Amniotic stem cell (primary cell): ENCODE results near the gene DLG1.
"Not testable (repeated sequence)": the region's sequence is repeated elsewhere in the genome, so short reads cannot be mapped to it uniquely, and the experiment has no call there.

ENCODE experiments used
- DNase-seq: peaks from one replicate; lab custom pipeline; 2025; lab: John Stamatoyannopoulos, UW

Gene DLG1

GRCh38 chr3:197289726-197290125 lies 8.7 kb downstream of the DLG1 start:
- no peak for DNase-seq

- no peak for DNase-seq
These were observed 11.7 kb downstream of the DLG1 start for GRCh38 chr3:197286678-197287077.

DNA sequence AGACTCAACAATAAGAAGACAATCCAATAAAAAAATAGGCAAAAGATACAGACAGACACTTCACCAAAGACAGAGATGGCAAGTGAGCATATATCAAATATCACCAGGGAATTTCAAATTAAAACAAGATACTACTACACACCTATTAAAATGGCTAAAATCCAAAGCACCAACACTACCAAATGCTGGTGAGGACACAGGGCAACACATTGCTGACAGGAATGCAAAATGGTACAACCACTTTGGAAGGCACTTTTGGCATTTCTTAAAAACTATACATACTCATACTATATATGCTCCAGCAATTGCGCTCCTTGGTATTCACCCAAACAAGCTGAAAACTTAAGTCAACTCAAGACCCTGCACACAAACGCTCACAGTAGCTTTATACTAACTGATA lies 12.9 kb downstream of the DLG1 start:
- no peak for DNase-seq

DNA sequence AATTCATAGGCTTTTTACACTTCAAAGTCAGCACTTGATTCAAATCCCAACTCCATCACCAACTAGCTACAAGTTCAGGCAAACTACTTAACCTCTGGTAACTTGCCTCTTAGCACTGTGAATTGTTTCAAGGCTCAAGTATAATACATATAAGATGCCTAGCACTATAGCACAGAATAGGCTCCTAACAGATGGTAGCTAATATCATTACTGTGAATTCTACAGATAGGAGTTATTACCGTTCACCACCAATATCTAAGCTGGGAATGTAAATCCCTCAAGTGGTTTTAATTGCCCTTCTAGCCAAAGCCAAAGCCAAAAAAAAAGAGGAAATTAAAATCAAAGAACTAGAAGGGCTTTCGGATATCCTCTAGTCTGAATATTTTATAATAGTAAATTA lies 15.4 kb downstream of the DLG1 start:
- no peak for DNase-seq

DNA sequence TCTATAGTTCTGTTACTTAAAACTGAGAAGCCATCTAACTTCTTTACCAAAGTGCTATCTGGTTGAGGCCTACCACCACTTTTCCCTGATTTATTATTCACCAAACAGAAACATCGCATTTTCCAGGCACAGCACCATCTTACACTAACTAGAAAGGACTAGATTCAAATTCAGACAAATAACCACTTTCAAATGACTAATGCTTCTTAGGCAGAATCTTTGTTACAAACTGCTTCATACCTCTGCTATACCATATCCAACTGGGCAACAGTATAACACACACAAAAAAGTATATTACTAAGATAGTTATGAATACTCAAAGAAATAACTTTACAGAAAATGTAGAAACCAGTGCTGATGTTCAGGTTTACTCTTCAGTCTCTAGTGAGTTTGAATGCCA lies 16.6 kb downstream of the DLG1 start:
- DNase-seq, result no peak

DNA sequence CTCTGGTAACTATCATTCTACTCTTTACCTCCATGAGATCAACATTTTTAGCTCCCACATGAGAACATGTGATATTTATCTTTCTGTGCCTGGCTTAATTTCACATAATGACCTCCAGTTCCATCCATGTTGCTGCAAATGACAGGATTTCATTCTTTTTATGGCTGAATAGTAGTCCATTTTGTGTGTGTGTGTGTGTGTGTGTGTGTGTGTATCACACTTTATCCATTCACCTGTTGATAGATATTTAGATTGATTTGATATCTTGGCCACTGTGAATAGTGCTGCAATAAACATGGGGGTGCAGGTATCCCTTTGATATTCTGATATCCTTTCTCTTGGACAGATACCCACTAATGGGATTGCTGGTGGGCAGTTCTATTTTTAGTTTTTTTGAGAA lies 18.3 kb downstream of the DLG1 start:
- no peak for DNase-seq

- no peak for DNase-seq
These were observed 19.5 kb downstream of the DLG1 start for GRCh38 chr3:197278933-197279332.

DNA sequence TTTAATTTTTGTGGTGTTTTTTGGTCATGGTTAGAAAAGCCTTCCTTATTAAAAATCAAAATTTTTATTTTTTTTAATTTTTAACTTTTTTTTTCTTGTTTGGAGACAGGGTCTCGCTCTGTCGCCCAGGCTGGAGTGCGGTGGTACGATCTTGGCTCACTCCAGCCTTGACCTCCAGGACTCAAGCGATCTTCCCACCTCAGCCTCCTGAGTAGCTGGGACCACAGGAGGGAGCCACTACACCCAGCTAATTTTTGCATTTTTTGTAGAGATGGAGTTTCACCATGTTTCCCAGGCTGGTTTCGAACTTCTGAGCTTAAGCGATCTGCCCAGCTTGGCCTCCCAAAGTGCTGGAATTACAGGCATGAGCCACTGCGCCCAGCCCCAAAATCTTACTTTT lies 21.6 kb downstream of the DLG1 start:
- not testable (repeated sequence) for DNase-seq

DNA sequence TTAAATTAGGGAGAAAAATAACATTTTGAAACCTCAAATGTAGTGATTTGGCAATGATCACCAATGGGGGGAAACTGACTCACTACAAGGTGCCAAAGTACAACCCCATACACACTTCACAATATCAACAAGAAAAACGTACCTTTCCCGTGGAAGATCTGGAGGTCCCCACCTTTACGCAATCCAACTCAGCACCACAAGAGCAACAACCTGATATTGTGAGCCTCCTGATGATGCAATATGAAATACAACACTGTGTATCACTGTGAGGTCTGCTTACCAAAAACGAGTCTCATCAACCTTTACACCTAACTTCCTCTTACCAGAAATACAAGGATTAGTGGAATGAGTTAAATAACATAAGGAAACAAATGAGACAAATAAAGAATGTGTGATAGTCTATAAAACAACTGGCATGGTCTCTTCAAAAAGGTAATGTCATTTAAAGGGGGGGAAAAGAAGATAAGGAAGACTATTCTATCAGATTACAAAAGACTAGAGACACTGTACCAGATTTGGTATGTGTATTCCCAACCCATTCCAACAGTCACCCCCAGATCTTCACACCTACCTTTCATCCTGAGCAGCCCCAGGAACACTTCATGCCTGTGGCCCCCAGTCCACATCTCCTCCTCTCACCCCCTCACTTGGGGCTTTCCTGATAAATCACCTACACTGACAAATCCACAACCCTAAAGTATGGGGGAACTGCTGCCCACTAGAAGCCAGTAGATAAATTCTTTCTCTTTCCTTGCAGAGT lies 27.7 kb downstream of the DLG1 start:
- DNase-seq, result no peak

- no peak for DNase-seq
These were observed 29.4 kb downstream of the DLG1 start for GRCh38 chr3:197269024-197269423.

DNA sequence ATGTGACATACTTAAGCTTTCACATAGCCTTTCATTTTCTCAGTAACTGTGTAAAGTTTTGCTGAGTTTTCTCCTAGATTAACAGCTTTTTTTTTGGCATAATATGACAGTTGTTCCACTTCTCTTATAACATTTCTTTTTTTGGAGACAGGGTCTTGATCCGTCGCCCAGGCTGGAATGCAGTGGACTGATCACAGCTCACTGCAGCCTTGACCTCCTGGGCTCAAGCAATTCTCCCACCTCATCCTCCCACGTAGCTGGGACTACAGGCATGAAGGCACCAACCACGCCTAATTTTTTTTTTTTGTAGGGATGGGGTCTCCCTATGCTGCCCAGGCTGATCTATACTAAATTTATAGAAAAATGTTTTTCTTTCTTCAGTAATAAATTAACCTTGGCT lies 30.1 kb downstream of the DLG1 start:
- DNase-seq, result no peak

GRCh38 chr3:197266331-197266730 lies 32.1 kb downstream of the DLG1 start:
- no peak for DNase-seq

DNA sequence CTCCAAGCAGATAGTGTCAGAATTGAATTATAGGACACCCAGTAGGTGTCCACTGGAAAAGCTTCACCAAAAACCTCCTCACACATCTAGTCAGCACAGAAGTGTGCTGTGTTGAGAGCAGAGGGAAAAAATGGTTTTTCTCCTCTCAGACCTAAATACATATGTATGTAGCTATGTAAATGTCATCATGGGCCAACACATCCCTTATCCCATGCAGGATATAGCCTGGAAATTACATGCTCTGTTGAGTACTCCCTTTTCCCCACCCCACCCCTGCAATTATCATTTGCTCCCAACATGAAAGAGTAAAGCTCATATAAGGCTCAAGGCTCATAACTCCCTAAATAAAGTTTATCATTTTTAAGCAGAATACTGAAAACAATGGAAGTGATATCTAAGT lies 35.7 kb downstream of the DLG1 start:
- DNase-seq, result no peak

- no peak for DNase-seq
These were observed 37.3 kb downstream of the DLG1 start for GRCh38 chr3:197261164-197261509.

DNA sequence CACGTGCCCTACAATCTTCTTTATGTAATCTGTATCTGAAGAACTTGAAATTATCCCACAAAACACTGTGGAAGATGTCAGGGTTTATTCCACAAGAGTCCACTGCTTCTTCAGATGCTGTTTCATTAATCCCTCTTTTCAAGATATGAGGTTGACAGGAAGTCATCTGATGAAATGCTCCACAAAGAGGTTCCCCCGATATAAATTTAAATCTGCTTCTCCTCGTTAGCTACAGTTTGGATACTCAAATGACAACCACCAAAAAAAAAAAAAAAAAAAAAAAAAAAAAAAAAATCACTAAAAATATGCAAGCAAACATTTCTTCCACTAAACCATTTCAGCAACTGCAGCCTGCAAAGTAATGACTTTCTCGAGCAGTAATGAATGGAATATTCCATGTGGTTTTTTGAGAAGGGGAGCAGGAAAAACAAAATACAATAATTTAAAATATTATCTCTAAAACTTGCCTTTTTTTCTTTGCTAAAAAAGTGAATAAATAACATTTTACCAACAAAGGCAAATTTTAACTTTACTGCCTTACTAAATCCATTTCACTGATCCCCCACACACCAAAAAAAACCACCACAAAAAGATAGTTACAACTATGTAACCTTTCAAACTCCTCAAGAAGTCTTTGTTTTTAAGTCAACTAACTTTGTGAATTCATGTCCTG lies 37.8 kb downstream of the DLG1 start:
- no peak for DNase-seq

DNA sequence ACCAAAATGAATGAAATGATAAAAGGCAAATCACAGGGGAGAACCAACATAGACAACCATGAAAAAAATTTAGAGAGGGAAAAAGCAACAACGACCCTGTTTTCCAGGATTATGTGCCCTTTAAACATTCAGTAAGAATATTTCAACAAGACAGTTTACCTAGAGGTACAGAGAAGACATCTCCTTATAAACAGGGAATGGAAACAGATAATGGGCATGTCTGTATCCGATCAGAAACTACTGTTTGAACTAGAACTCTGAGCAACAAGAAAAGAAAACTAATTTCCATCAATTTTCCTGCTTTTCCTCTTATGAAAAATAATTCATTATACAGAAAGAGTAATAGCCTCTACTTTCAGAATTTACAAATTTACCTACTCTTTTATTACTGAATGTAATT lies 39.3 kb downstream of the DLG1 start:
- DNase-seq, result no peak

DNA sequence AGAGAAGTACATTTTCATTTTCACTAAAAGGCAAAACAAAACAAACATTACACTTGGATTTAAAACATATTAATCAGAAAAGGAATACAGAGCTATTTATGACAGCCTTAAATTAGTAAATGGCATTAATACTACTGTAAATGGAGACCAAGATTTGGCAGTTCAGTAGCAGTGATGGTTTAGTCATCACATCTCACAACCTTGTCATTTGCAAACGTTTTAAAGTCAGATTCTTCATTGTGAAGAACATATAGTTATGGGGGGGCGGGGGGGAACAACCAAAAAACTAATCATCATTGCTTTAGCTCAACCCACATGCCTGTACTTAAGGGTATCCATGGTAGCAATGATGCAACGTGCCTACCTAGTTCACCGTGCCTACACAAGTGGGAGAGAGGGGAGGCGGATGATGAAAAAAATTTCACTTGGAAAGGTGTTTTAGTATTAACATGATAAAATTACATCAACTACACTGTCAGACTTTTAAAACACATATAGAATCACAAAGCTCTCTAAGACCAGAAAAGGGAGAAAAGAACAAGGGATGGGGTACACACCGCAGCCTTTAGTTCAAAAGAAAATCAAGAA lies 40.1 kb downstream of the DLG1 start:
- DNase-seq, result no peak

- no peak for DNase-seq
These were observed 40.7 kb downstream of the DLG1 start for GRCh38 chr3:197257711-197258110.

GRCh38 chr3:197256836-197257444 lies 41.5 kb downstream of the DLG1 start:
- no peak for DNase-seq

DNA sequence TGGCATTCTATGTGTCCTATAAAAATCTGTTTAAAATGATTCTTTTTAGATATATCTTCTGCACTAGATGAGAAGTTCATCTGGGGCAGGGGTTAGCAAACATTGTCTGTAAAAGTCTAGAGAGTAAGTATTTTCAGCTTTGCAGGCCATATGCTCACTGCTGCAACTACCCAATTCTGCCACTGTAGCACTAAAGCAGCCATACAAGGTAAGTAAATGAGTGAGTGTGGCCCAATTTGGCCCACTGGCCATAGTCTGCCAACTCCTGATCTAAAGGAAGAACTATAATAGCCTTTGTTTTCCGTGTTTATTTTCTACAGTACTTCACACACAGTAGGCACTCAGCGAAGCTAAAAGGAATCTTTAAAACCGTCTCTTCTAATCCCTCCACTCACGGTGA lies 42.3 kb downstream of the DLG1 start:
- DNase-seq, result no peak

DNA sequence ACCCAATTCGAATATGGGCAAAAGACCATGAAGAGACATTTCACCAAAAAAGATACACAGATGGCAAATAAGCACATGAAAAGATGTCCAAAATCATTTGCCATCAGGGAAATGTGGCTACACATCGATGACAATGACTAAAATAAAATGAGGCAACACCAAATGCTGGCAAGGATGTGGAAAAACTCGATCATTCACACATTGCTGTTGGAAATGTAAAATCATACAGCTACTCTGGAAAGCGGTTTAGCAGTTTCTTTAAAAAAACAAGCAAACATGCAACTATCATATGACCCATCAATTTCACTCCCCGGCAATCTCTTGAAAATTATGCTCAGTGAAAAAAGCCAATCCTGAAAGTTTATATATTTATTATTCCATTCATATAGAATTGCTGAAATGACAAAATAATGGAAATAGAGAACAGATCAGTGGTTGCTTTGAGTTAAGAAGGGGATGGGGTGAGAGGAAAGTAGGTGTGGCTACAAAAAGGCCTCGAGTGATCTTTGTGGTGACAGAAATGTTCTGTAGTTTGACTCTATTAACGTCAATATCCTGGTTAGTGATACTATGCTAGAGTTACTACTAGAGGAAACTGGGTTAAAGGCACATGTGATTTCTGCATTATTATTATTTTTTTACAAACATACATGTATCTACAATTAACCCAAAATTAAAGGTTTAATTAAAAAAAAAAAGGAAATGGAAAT lies 45.0 kb downstream of the DLG1 start:
- DNase-seq, result no peak

GRCh38 chr3:197249542-197249941 lies 48.9 kb downstream of the DLG1 start:
- DNase-seq, result no peak

DNA sequence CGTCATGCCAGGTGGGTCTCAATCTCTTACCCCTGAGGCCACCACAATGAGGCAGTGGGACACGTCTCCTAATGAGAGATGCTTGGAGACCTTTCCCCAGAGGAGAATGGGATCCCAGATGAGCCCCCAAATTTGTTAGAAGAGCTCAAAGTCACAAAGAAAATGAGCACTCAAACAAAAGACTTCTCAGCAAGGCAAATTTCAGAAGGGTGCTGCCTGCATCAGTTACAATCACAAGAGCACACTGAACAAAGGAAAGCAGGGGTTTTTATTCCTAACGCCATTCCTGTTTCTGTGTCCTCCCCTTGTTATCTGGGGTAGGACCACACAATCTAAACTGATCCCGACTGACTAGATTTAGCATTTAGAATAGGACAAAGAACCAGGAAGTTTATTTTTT lies 50.1 kb downstream of the DLG1 start:
- no peak for DNase-seq
